Endothelial cell of umbilical vein (primary cell): ENCODE data around the gene SLCO2A1. TPM values are rescaled to one million over a fixed set of nuclear protein-coding genes. Genes with fewer than 3 reads are reported as not detected.

Experiments
- BruUV-seq: library from RNA; stranded (reverse); fragments of 400-500 nt; replicated peaks from 2 replicates; lab custom pipeline; 2021; lab: Mats Ljungman, UMichigan
- CTCF ChIA-PET: fragments of 300-600, 350-600 bp; sonication (Branson Sonifier 250); formaldehyde crosslinking; loops from one replicate; lab custom pipeline; 2021; ENCODE audit warnings: antibody characterized with exemption, inconsistent platforms; lab: Charles Lee
- POLR2A ChIA-PET: fragments of 300-600, 350-600 bp; sonication (Branson Sonifier 250); formaldehyde crosslinking; loops from one replicate; lab custom pipeline; 2021; ENCODE audit warnings: antibody characterized with exemption, inconsistent platforms; lab: Charles Lee
- DNase-seq: peaks from one replicate; pipeline ENCODE4 v3.0.0-alpha.2; 2011; ENCODE audit warnings: low read depth, low spot score
- FAIRE-seq: peaks from 2 replicates; lab custom pipeline; 2011; peaks lifted over from hg19 to GRCh38; lab: Jason Lieb, UNC
- H2AFZ ChIP-seq: 2 replicates; pipeline ENCODE4 v1.6.0; 2012; ENCODE audit warnings: low read depth, low read length, control low read depth, inconsistent platforms
- H3K27ac ChIP-seq: 2 replicates; pipeline ENCODE4 v1.5.1; 2011; ENCODE audit warnings: low read depth, mild to moderate bottlenecking, control low read depth, low read length, moderate library complexity; ENCODE audit not compliant: insufficient read depth
- H3K27me3 ChIP-seq, 2 experiments: 2 replicates each; pipeline versions ENCODE4 v1.6.0 to v1.6.1; 2011; ENCODE audit warnings: low read length in 2 of 2, mixed read lengths in 1 of 2; ENCODE audit not compliant: control insufficient read depth in 2 of 2, insufficient read depth in 2 of 2
- H3K36me3 ChIP-seq, 2 experiments: 2 replicates in 1 of 2; 3 replicates in 1 of 2; pipeline ENCODE4 v1.5.1; 2011; ENCODE audit warnings: low read length in 2 of 2, mild to moderate bottlenecking in 1 of 2, moderate library complexity in 1 of 2; ENCODE audit not compliant: control insufficient read depth in 2 of 2, insufficient read depth in 2 of 2; ENCODE audit errors: extremely low read depth in 1 of 2
- H3K4me1 ChIP-seq: 3 replicates; pipeline ENCODE4 v1.5.1; 2011; ENCODE audit warnings: mild to moderate bottlenecking, low read length; ENCODE audit not compliant: control insufficient read depth, insufficient read depth; ENCODE audit errors: extremely low read depth
- H3K4me2 ChIP-seq: 2 replicates; pipeline ENCODE4 v1.6.1; 2011; ENCODE audit warnings: low read length, control low read depth, mixed read lengths; ENCODE audit not compliant: insufficient read depth
- H3K4me3 ChIP-seq, 3 experiments: fragments of 200-600 bp in 1 of 3; sonication (generic), shearing (Covaris generic) in 1 of 3; replicated peaks in 1 of 3; 2 replicates each; pipeline ENCODE4 v1.5.1; 2011 to 2016; ENCODE audit warnings: control low read depth in 3 of 3, low read length in 3 of 3, mild to moderate bottlenecking in 2 of 3, inconsistent platforms in 1 of 3, low read depth in 1 of 3, moderate library complexity in 1 of 3; ENCODE audit not compliant: insufficient read depth in 1 of 3
- H3K79me2 ChIP-seq: 2 replicates; pipeline ENCODE4 v1.6.0; 2012; ENCODE audit warnings: low read length, inconsistent platforms; ENCODE audit not compliant: control insufficient read depth, insufficient read depth
- H3K9ac ChIP-seq: replicated peaks from 2 replicates; pipeline ENCODE3; 2011; ENCODE audit warnings: low read length, control low read depth; ENCODE audit not compliant: insufficient read depth; ENCODE audit errors: extremely low read depth
- H3K9me1 ChIP-seq: replicated peaks from 3 replicates; pipeline ENCODE4 v1.6.0; 2011; ENCODE audit warnings: mild to moderate bottlenecking, low read length; ENCODE audit not compliant: control insufficient read depth, insufficient read depth; ENCODE audit errors: extremely low read depth
- H3K9me3 ChIP-seq: replicated peaks from 2 replicates; pipeline ENCODE4 v1.5.1; 2012; ENCODE audit warnings: low read length, inconsistent platforms; ENCODE audit not compliant: control insufficient read depth, insufficient read depth
- H4K20me1 ChIP-seq: replicated peaks from 2 replicates; pipeline ENCODE3; 2011; ENCODE audit warnings: mild to moderate bottlenecking, low read length; ENCODE audit not compliant: control insufficient read depth, insufficient read depth; ENCODE audit errors: extremely low read depth
- EZH2 ChIP-seq: IDR thresholded peaks from 2 replicates; pipeline ENCODE4 v1.6.1; 2012; ENCODE audit warnings: borderline replicate concordance, low read depth, mild to moderate bottlenecking, moderate library complexity, low read length, inconsistent platforms; ENCODE audit not compliant: severe bottlenecking
- FOS ChIP-seq: IDR thresholded peaks from 2 replicates; pipeline ENCODE4 v1.6.1; 2011; ENCODE audit warnings: mild to moderate bottlenecking, low read length, moderate library complexity, borderline replicate concordance; ENCODE audit not compliant: insufficient read depth
- GATA2 ChIP-seq: IDR thresholded peaks from 2 replicates; pipeline ENCODE4 v1.7.0; 2011; ENCODE audit warnings: low read depth, mild to moderate bottlenecking, moderate library complexity, mixed read lengths, low read length; ENCODE audit not compliant: insufficient read length, insufficient read depth
- dilution Hi-C: fragments of 300-500 bp; cut with MboI; formaldehyde crosslinking; loops from one replicate; pipeline ENCODE4 v1.15.0; 2019; ENCODE audit warnings: low sequenced_read_pairs; ENCODE audit not compliant: extremely low pct_ligation_motif_present
- intact Hi-C: fragments of 100-400 bp; cut with micrococcal nuclease; formaldehyde crosslinking; loops from one replicate; pipeline ENCODE4 v1.10.0; 2022
- polyA plus RNA-seq, 4 experiments: library from polyadenylated mRNA; depleted of rRNA in 3 of 4; stranded (reverse) in 3 of 4; unstranded in 1 of 4; fragments of >200 nt; gene quantifications; 2 replicates each; pipeline versions ENCODE4 v1.2.1 to v1.2.3, GENCODE V29; 2011 to 2012; ENCODE audit warnings: missing spikeins in 1 of 4
- total RNA-seq: library from RNA; stranded (reverse); gene quantifications from 2 replicates; pipeline ENCODE4 v1.2.3, GENCODE V29; 2021
- TF ChIP-seq, protein P1 (sequence below): IDR thresholded peaks from 2 replicates; pipeline ENCODE4 v1.6.1; 2011; ENCODE audit not compliant: insufficient read depth, insufficient read length
- TF ChIP-seq, protein P2 (sequence below), 2 donors: IDR thresholded peaks; 1 replicate in 1 of 2; 2 replicates in 1 of 2; pipeline ENCODE4 v1.5.1; 2011; ENCODE audit warnings: low read length in 2 of 2, mild to moderate bottlenecking in 2 of 2, moderate library complexity in 2 of 2, control low read depth in 1 of 2, inconsistent platforms in 1 of 2, low read depth in 1 of 2; ENCODE audit not compliant: insufficient read depth in 1 of 2; ENCODE audit errors: extremely low read depth in 1 of 2

The SLCO2A1 gene
- total and polyA plus RNA-seq, 2 donors (not counting 3 experiments of a cell fraction or from before 2014, with no cell fraction given): 1.4 to 11.9 TPM

DNA sequence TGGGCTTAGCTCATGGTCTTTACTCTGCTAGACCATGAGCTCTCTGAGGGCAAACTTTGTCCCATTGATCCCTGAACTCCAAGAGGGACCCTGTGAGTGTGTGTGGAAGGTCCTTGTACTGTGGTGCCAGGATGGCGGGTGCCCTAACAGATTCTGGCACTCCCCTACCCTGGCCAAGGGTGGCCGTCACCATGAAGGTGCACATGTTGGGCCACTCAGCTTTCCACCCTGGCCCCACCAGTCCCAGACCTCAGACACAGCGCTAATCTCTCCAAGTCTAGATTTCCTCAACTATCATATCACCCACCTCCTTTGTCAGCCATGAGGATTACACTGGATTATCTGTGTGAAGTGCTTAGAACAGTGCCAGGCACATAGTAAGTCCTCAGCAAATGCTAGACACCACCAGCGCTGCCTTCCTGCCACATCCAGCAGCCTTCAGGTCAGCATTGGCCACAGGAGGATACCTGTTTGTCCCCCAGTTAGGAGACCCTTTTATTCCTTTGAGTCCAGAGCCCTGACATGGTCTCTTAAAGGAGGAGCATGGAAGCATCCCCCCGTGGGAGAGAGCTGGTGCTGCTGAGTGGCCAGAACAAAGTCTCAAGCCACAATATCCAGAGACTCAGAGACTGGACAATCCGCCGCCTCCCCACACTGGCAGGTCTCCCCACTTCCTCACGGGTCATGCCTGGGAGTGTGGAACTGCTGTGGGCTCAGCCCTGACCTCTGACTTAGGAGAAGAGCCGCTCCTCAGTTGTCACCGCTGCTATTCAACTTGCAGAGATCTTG is 44.5 kb upstream of the SLCO2A1 start:
- H3K27ac ChIP-seq: no peak overlapping the region
- no peaks in the 10 kb centered on the region for H3K27me3 ChIP-seq
- DNase-seq (no peak), FAIRE-seq (no peak)
- H3K9me3 ChIP-seq: no peaks in the 10 kb centered on the region
- CTCF ChIA-PET: no interaction called here
- H3K4me2 ChIP-seq: no peak overlapping the region
- BruUV-seq: no TSS peak
- TF ChIP-seq EZH2: no peak
- TF ChIP-seq, protein P1, sequence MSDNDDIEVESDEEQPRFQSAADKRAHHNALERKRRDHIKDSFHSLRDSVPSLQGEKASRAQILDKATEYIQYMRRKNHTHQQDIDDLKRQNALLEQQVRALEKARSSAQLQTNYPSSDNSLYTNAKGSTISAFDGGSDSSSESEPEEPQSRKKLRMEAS: no peak
- TF ChIP-seq, protein P2, sequence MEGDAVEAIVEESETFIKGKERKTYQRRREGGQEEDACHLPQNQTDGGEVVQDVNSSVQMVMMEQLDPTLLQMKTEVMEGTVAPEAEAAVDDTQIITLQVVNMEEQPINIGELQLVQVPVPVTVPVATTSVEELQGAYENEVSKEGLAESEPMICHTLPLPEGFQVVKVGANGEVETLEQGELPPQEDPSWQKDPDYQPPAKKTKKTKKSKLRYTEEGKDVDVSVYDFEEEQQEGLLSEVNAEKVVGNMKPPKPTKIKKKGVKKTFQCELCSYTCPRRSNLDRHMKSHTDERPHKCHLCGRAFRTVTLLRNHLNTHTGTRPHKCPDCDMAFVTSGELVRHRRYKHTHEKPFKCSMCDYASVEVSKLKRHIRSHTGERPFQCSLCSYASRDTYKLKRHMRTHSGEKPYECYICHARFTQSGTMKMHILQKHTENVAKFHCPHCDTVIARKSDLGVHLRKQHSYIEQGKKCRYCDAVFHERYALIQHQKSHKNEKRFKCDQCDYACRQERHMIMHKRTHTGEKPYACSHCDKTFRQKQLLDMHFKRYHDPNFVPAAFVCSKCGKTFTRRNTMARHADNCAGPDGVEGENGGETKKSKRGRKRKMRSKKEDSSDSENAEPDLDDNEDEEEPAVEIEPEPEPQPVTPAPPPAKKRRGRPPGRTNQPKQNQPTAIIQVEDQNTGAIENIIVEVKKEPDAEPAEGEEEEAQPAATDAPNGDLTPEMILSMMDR (IDR thresholded peaks at IDR 0.05; ENCODE audit: extremely low read depth in 1 of 2, insufficient read depth in 1 of 2, low read depth in 1 of 2, low read length in 2 of 2): no peak
- TF ChIP-seq GATA2: no peak
- TF ChIP-seq FOS: no peak
- H2AFZ ChIP-seq: no peak overlapping the region
- POLR2A ChIA-PET: no interaction called here
- no peak overlapping the region for H3K9ac ChIP-seq
- no peaks in the 10 kb centered on the region for H3K79me2 ChIP-seq
- H3K4me1 ChIP-seq: no peaks in the 10 kb centered on the region
- H3K9me1 ChIP-seq: no peaks in the 10 kb centered on the region
- dilution Hi-C loops (no loop called here), intact Hi-C loops (no loop called here)
- H3K36me3 ChIP-seq: no peaks in the 10 kb centered on the region
- no peak overlapping the region for H3K4me3 ChIP-seq
- H4K20me1 ChIP-seq: no peaks in the 10 kb centered on the region
